ENCODE measurements around the gene SYTL2.

DNA sequence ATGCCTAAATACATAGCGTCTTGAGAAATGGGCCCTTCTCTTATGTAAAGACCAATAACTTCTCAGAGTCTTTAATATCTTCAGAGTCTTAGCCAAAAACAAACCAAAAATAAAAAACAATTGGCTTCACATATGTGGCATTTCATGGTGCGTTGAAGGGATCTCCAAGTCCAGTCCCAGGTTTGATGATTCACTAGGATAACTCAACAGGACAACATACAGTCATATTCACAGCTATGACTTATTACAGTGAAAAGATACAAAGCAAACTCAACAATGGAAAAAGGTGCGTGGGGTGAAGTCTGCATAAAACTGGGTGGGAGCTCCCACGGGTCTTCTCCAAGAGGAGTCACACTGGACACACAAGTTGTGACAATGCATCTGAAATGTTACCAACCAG lies 12.6 kb downstream of the SYTL2 start:
- TF ChIP-seq, protein P1, sequence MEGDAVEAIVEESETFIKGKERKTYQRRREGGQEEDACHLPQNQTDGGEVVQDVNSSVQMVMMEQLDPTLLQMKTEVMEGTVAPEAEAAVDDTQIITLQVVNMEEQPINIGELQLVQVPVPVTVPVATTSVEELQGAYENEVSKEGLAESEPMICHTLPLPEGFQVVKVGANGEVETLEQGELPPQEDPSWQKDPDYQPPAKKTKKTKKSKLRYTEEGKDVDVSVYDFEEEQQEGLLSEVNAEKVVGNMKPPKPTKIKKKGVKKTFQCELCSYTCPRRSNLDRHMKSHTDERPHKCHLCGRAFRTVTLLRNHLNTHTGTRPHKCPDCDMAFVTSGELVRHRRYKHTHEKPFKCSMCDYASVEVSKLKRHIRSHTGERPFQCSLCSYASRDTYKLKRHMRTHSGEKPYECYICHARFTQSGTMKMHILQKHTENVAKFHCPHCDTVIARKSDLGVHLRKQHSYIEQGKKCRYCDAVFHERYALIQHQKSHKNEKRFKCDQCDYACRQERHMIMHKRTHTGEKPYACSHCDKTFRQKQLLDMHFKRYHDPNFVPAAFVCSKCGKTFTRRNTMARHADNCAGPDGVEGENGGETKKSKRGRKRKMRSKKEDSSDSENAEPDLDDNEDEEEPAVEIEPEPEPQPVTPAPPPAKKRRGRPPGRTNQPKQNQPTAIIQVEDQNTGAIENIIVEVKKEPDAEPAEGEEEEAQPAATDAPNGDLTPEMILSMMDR (IDR thresholded peaks at IDR 0.05) = no peak
- TF ChIP-seq POLR2A (IDR thresholded peaks at IDR 0.05) (no peak), POLR2AphosphoS5 (IDR thresholded peaks at IDR 0.05) (no peak)
